DMS53 (cell line): ENCODE results near the gene DERL2.
A peak's percentile ranks its signal among the peaks of the same experiment; 100 is the strongest.

Experiments
- DNase-seq: peaks from one replicate; lab custom pipeline; 2025; lab: John Stamatoyannopoulos, UW

DERL2 gene

DNA sequence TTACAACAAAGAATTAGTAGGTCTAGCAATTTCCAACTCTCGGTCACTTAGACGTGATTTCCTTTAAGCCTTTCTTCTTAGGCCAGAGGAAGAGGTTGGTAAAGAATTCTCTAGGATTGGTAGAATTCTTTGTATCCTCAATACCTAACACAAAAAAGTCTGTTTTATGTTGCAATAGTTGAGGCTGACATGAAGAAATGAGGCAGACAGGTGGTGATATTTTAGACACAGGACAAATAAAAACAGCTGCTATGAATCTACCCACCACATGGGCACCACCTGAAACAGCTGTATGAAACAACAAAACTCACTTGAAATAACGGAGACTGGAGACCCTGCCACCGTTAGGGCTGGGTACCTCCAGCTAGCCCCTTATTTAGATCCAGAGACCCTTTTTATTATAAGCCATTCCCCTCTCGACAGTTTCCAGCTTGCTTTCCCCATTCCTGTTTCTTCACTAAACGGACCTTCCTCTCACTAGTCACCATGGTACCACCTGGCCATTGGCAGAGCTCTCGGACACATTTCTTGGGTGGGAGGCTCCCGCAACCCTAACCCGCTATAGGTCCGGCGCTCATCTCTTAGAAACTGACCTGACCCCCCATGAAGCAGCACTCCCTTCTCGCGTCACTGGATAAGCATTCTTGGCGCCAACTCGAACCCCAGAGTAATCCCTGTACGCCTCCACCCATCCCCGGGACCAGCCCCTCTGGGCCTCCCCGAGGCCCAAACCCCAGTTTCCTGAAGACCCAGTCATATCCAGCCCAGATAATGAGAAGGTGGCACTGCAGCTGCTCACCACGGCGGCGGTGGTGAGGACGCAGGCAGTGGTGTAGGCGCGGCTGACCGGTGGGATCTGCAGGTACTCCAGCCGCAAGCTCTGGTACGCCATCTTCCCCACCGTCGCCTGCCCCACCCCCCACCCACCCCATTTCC, at the start of gene DERL2:
DERL2 (minus strand) TSS at position 909 of the 936 bp plus-strand sequence; CDS start at position 892, 17 bp downstream.
- peak; percentile 32 for DNase-seq

DNA sequence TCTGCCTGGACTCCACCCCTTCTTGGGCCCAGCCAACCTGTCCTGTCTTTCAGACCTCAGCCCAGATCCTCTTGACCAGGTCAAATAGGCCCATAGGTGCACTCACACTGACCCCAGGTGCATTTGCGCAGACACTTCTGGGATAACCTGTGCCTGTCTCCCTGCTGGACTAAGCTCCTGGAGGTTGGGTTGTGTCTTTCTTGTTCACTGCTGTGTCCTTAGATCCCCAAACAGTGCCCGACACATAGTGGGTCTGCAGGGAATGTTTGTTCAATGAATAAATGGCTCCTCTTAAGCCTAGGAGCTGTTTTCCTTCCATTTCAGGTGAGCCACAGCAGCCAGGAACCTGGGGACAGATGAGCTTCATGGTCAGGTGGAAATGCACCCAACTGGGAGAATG, 49.5 kb upstream of the DERL2 start:
- no peak for DNase-seq

DNA sequence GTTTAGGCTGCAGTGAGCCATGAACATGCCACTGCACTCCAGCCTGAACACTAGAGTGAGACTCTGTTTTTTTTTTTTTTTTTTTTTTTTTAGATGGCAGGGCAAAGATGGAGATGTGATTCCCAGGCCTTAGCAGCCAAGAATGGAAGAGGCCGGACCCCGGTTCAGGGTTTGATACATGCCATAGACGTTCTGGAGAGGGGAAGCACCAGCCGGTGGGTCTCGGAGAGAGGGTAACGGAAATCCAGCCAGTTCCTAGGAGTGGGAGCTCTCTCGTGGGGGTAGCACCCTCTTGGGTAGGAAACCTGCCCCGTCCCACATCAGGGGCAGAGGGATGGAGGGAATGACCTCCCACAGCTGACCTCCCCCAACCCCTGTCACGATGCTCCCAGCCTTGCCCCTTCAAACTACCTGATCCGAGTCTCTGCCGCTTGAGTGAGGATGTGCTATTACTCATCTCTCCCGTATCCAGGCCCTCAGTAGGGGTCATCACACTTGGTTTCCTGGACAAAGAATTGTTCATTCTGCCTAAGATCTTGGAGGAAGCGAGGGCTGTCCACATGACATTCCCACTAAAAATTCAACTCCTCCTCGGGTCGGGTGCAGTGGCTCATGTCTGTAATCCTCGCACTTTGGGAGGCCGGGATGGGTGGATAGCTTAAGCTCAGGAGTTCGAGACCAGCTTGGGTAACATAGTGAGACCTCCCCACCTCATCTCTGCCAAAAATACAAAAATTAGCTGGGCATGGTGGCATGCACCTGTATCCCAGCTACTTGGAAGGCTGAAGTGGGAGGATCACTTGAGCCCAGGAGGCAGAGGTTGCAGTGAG, 47.7 kb upstream of the DERL2 start:
- no peak for DNase-seq

DNA sequence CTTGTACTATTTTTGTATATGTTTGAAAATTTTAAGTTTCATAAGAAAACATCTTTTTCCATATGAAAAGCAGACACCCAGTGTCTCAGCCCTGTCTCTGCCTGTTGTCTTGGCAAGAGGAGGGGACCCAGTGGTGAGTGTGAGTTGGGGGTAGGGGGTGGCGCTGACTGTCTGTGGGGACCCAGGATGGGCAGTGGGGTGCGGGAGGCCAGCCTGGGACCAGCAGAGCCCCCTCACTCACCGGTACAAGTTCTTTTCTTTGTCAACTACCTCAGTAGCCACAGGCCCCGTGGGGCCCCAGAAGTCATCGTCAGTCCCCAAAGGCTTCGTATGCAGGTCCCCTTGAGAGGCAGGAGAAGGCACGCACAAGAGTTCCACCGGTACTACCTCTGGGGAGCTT, 46.6 kb upstream of the DERL2 start:
- DNase-seq, result no peak

DNA sequence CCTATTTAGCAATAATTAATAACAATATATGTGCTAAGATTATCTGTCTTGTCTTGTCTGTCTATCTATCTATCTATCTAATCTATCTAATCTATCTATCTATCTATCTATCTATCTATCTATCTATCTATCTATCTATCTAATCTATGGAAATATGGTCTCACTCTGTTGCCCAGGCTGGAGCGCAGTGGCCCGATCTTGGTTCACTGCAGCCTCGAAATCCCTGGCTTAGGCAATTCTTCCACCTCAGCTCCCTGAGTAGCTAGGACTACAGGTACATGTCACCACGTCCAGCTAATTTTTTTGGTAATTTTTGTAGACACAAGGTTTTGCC, 45.1 kb upstream of the DERL2 start:
- DNase-seq, result no peak

DNA sequence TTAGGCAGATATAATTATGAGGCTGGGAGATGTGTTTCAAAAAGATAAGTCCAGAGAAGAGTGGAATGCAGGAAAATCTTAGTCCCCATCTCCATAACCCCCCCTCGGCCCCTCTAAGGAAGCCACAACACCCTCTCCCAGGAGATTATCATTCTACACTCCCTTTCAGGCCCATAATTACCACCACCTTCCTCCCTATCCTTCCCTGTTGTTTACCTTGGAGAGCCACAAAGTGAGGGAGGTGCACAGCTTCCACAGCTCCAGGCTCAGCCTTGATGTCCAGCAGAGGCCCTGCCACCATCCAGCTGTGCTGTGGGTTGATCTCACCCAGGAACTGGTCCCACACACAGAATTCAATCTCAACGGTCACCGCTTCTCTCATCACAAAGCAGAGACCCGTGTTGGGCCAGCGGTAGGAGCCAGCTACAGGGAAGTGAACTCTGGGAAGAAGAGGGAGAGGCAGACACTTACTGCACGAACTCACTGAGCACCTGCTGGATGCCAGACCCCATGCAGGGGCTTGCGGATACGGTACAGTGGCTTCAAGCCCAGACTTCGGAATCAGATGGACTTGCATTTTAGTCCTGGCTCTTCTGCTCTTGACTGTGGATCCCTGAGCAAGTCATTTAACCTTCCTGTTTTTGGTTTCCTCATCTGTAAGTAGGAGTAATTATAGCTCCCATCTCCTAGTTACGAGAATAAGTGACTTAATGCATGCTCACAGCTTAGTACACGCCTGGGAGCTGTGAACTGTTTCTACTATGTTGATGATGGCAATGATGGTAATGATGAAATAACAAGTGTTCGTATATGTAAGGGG, 44.5 kb upstream of the DERL2 start:
- DNase-seq, result no peak

DNA sequence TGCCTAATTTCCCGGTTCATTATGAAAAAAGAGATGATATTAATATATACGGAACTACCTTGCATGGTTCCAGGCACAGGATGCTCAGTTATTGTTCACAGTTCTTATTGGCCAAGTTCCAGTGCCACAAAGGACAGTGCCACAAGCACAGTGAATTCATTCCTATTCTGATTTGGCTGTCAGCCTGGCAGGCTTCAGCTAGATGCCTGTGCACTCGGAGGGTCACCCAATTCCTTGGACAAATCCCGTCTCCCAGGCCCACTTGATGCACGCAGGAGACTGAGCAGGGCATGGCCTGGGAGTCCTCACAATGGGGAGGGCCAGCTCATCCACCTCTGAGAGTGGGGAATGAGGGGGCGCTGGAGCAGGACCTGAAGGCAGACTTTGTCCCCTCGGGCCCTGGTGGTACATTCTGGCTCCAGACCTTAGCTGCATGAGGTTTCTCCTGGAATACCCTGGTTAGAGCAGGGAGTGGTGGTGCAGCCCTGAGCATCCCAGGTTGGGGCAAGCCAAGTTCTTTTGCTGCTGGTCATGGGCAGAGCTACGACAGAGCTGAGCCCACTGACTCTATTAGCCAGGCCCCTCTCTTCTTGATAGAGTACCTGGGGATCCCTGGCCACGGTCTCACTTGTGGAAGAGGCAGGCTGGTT, 41.7 kb upstream of the DERL2 start:
- DNase-seq, result no peak

DNA sequence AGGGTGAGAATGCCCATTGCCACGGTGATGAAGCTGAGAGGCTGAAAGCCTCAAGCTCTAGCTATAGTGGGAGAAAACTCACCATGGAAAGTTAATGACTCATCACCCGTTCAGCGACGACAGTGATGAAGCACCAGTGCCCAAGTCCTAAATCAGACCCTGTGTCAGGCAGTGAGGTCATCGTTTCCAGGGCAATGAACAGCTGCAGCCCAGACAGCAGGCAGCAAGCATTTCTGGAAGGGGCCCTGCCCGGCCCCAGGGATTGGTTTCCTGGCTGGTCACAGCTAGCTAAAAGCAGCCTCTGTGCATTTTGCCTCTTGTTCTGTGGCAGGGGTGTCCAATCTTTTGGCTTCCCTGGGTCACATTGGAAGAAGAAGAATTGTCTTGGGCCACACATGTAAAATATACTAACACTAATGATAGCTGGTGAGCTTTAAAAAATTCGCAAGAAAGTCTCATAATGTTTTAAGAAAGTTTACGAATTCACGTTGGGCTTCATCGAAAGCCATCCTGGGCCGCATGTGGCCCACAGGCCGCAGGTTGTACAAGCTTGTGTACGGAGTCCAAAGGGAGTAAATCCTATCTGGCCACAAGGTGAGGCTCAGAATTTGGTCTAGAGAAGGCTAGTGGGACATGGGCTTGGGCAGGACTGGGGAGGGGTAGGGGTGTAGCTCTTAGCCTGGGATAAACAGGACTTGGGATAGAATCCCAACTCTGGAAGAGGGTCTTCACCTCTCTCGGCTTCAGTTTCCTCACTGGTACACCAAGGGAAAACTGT, 41.0 kb upstream of the DERL2 start:
- DNase-seq, result peak; percentile 86

DNA sequence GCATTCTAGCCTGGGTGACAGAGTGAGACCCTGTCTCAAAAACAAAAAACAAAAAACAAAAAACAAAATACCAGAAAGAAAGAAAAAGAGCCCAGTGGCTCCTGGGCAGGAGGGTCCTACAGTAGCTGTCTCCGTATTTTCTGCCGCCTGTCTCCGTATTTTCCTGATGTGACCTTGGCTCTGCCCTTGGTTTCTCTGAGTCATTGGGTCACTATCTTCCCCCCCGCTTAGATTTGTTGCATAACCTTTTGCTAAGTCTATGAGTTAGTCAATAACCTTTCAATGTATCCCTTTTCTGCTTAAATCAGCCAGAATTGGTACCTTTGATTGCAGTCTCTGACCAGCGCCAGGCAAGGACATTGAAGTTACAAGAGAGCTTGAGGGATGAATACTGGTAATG, 37.3 kb upstream of the DERL2 start:
- DNase-seq, result no peak

DNA sequence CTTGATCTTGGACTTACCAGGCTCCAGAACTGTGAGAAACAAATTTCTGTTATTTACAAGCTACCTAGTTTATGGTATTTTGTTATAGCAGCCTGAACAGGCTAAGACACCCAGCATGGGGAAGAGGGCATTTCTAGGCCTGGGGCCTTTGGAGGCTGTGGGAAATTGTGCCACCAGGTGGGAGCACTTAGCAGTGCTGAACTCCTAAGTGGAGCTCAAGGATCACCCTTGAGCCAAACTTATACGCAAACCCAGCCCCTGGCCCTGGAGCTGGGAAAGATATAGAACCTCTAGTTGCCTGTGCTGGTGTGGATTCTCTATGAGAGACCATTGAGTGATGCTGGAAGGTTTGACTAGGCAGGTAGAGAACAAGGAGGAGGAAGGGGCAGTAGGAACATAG, 36.5 kb upstream of the DERL2 start:
- DNase-seq, result no peak

DNA sequence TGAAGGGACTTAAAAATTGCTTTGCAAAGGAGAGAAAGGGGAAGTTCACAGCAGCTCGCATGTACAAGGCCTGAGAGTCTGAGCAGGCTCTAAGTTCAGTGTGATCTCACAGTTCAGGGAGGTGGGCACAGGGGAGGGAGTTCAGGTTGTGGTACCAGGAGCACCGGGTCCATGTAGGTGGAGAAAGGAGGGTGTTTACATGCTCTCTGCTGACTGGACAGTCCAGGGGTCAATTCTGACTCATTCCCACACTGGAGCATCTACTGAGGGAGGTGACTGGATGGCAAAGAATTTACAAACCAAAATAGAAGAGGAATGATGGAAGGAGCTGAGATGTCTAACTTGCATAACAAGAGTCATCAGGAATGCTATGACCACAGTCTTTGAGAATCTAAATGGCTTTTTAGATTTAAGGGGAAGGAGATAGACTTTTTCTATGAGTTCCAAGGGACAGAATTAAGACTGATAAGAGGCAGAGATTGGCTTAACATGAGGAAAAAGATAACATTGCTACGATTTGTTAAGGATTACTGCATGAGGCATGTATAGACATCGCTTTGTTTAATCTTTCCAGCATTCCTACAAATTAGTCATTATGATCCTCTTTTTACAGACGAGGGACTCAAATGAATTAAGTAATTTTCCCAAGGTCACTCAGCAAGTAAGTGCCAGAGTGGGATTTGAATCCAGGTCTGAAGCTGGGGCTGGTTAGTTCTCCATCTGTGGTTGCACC, 30.2 kb upstream of the DERL2 start:
- DNase-seq, result no peak

DNA sequence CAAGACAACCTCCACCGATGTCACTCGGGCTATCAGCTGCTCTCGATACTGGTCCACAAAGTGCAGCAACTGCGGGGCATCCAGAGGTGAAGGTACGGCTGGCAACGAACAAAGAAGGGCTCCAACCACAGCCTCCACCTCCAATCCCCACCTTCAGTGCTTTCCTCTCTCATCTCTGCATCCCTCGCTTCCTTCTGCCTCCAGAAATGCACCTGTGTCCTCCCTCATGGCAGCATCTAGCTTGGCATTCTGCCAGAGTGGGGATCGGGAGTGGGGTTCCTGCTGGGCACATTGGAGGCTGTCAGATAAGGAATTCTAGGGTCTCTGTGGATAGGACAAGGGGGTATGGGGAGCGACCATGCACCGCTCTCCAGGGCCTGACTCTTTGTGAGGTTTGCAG, 29.0 kb upstream of the DERL2 start:
- no peak for DNase-seq

DNA sequence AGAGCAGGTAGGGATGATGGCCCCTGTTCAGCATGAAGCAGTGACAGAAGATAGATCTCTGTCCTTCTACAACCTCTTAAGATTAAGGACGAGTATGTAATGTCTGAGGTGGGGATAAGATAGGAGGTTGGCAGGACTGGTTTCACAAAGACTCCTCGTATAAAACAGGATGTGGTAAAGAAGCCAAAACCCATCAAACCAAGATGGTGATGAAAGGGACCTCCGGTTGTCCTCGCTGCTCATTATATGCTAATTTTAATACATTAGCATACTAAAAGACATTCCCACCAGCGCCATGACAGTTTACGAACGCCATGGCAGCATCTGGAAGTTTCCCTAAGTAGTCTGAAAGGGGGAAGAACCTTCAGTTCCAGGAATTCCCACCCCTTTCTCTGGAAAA, 27.6 kb upstream of the DERL2 start:
- DNase-seq, result no peak

DNA sequence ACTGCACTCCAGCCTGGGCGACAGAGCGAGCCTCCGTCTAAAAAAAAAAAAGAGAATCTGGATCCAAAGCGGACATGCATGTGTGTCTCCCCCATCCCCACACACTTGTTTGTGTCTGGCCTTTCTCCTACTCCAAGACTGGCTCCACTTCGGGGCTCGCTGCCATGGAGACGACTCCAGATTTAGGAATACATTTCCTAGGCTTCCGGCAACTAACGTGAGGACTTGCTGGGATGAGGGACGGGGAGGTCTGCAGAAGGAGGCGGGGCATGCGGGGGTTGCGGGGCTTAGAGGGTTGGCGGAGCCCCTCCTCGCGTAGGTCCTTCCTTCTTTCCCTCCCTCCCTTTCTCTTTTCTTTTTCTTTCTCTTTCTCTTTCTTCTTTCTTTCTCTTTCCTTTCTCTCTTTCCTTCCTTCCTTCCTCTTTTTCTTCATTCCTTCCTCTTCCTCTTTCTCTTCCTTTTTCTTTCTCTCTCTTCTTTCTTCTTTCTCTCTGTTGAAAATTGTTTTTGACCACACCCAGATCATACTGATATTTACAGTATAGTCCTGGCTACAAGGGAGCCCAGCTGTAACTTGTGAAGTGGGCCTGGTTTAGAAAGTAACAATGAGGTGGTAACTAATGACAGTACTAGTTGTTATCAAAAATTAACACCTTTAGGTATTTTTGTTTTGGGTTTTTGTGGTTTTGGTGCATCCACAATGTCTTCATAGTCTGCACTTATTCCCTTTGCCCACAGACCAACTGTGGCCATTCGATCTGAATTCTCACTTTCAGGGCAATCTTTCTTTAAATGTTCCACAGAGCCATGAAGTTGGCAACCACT, 25.6 kb upstream of the DERL2 start:
- no peak for DNase-seq

DNA sequence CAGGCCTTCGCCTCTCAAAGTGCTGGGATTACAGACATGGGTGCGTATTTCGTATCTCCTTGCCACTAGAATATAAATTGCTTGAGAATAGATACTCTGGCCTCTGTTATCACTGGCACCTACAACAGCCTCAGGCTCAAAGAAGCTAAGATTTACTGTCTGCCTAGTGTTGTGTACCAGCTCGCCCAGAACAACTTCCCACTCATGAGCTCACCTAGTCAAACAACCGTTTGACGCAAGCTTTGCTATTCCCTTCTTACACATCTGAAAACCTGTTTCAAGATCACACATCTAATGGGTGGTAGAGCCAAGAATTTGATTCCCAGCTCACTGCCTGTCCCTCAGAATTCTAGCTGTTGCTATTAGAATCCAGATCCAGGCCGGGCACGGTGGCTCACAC, 24.8 kb upstream of the DERL2 start:
- peak; percentile 27 for DNase-seq

DNA sequence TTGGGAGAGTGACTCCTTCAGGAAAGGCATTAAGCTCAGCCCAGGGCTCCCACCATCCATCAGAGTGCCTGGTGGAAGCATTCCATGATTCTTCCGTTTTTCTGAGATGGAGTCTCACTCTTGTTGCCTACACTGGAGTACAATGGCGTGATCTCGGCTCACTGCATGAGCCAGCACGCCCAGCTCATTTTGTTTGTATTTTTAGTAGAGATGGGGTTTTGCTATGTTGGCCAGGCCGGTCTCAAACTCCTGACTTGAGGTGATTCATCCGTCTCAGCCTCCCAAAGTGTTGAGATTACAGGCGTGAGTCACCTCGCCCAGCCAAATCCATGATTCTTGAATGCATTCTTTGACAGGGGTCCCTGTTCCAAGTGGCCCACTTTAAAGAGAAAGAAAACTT, 23.5 kb upstream of the DERL2 start:
- DNase-seq, result no peak

DNA sequence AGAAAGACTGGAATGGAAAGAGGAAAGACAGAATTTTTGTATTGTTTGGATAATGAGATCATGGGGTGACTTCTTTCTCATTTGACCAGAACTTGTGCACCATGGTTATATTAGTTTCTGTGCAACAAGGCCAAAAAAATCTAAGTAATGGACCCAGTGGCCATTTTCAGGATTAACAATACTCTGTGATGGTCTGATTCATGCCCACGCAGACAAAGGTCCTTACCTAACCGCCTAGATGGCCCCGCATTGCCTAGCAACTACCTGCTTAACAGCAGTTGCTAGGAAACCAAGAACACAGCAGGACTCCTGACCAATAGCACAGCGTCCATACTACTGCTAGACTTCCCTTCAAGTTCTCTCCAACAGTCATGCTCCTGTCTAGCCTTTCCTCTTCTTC, 22.8 kb upstream of the DERL2 start:
- peak; percentile 68 for DNase-seq

DNA sequence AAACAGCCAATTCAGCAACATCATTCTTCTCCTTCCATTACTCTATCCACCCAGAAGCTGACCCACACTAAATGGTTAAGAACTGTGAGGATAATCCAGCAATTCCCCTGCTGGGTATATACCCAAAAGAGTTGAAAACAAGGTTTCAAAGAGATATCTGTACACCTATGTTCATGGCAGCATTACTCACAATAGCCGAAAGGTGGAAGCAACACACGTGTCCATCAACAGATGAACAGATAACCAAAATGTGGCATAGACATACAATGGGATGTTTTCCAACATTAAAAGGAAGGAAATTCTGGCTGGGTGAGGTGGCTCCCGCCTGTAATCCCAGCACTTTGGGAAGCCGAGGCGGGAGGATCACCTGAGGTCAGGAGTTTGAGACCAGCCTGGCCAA, 20.3 kb upstream of the DERL2 start:
- peak; percentile 41 for DNase-seq

DNA sequence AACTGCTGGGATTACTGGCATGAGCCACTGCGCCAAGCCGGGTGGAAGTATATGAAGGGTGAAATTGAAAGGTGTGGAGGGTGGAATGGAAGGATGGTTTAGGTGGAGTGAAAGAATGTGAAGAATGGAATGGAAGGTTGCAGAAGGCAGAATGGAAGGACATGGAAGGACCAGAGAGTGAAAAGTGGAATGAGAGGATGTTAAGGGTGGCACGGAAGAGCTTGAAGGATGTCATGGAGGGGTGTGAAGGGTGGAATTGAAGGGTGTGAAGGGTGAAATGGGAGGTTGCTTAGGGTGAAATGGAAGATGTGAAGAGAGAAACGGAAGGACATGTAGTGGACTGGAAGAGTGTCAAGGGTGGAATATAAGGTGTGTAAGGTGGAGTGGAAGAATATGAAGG, 16.6 kb upstream of the DERL2 start:
- DNase-seq, result no peak
